HepG2 (cell line): ENCODE measurements around the gene PRPF4. TPM values are rescaled to one million over a fixed set of nuclear protein-coding genes. Genes with fewer than 3 reads are reported as not detected.
A peak's percentile ranks its signal among the peaks of the same experiment; 100 is the strongest.

Experiments
- ARNT2 ChIP-seq: sonication (generic); formaldehyde crosslinking; IDR thresholded peaks from 2 replicates; pipeline ENCODE4 v1.8.0; 2022; ENCODE audit warnings: mild to moderate bottlenecking, low read depth, missing genetic modification reagents, moderate library complexity
- ATM ChIP-seq: fragments of 450-650 bp; IDR thresholded peaks from 2 replicates; pipeline ENCODE4 v1.7.1; 2017; ENCODE audit warnings: mild to moderate bottlenecking, borderline replicate concordance
- CBX2 ChIP-seq, 2 experiments: fragments of 200-600 bp in 1 of 2; sonication (generic); formaldehyde crosslinking in 1 of 2; IDR thresholded peaks; 2 replicates each; pipeline versions ENCODE4 v1.7.0 to v1.8.1; 2018 to 2022; ENCODE audit warnings: low read depth in 2 of 2, low read length in 1 of 2, mild to moderate bottlenecking in 1 of 2, missing genetic modification reagents in 1 of 2
- HNRNPH1 ChIP-seq: fragments of 200-400 bp; formaldehyde crosslinking; optimal IDR thresholded peaks from 2 replicates; pipeline ENCODE3; 2017; ENCODE audit warnings: mild to moderate bottlenecking, low read depth, low read length
- HNRNPUL1 ChIP-seq: fragments of 200-400 bp; formaldehyde crosslinking; IDR thresholded peaks from 2 replicates; pipeline ENCODE4 v1.6.1; 2017; ENCODE audit warnings: low read depth, mild to moderate bottlenecking, low read length, moderate library complexity
- KAT8 ChIP-seq: IDR thresholded peaks from 2 replicates; pipeline ENCODE4 v1.6.1; 2016; ENCODE audit warnings: missing genetic modification reagents, missing compliant biosample characterization
- KDM3A ChIP-seq: IDR thresholded peaks from 2 replicates; pipeline ENCODE4 v1.6.1; 2018; ENCODE audit warnings: low read depth, missing compliant biosample characterization
- MEIS2 ChIP-seq: sonication (generic); formaldehyde crosslinking; IDR thresholded peaks from 2 replicates; pipeline ENCODE4 v1.9.0; 2021; ENCODE audit warnings: mild to moderate bottlenecking, missing genetic modification reagents
- MYC ChIP-seq: sonication (generic); formaldehyde crosslinking; IDR thresholded peaks from 2 replicates; pipeline ENCODE4 v1.9.0; 2021; ENCODE audit warnings: missing genetic modification reagents, borderline replicate concordance
- NFYB ChIP-seq: sonication (generic); formaldehyde crosslinking; IDR thresholded peaks from 2 replicates; pipeline ENCODE4 v1.4.0; 2020; ENCODE audit warnings: missing genetic modification reagents
- TSC22D2 ChIP-seq: sonication (generic); formaldehyde crosslinking; IDR thresholded peaks from 2 replicates; pipeline ENCODE4 v1.5.1; 2020; ENCODE audit warnings: missing genetic modification reagents, mild to moderate bottlenecking, borderline replicate concordance
- ZBTB1 ChIP-seq: sonication (generic); formaldehyde crosslinking; IDR thresholded peaks from 2 replicates; pipeline ENCODE4 v1.4.0; 2020; ENCODE audit warnings: missing genetic modification reagents, borderline replicate concordance
- ZNF207 ChIP-seq: fragments of 450-650 bp; IDR thresholded peaks from 2 replicates; pipeline ENCODE4 v1.6.1; 2016; ENCODE audit warnings: antibody characterized with exemption, borderline replicate concordance
- ZNF34 ChIP-seq: sonication (generic); formaldehyde crosslinking; IDR thresholded peaks from 2 replicates; pipeline ENCODE4 v1.4.0; 2020; ENCODE audit warnings: mild to moderate bottlenecking, missing genetic modification reagents, borderline replicate concordance
- ZNF432 ChIP-seq: sonication (generic); formaldehyde crosslinking; IDR thresholded peaks from 2 replicates; pipeline ENCODE4 v1.5.0; 2020; ENCODE audit warnings: missing genetic modification reagents, mild to moderate bottlenecking, borderline replicate concordance
- ZNF468 ChIP-seq: sonication (generic); formaldehyde crosslinking; IDR thresholded peaks from 2 replicates; pipeline ENCODE4 v1.8.0; 2022; ENCODE audit warnings: mild to moderate bottlenecking, moderate library complexity, missing genetic modification reagents
- ZNF737 ChIP-seq: sonication (generic); formaldehyde crosslinking; IDR thresholded peaks from 2 replicates; pipeline ENCODE4 v1.5.0; 2020; ENCODE audit warnings: missing genetic modification reagents, mild to moderate bottlenecking, borderline replicate concordance
- ZNF746 ChIP-seq: sonication (generic); formaldehyde crosslinking; IDR thresholded peaks from 2 replicates; pipeline ENCODE4 v1.8.0; 2022; ENCODE audit warnings: mild to moderate bottlenecking, missing genetic modification reagents
- ZNF761 ChIP-seq: sonication (generic); formaldehyde crosslinking; conservative IDR thresholded peaks from 2 replicates; pipeline ENCODE4 v1.4.0; 2020; ENCODE audit warnings: mild to moderate bottlenecking, missing genetic modification reagents
- ZSCAN12 ChIP-seq: sonication (generic); formaldehyde crosslinking; IDR thresholded peaks from 2 replicates; pipeline ENCODE4 v1.9.0; 2021; ENCODE audit warnings: mild to moderate bottlenecking, missing genetic modification reagents
- ZSCAN29 ChIP-seq: sonication (generic); formaldehyde crosslinking; conservative IDR thresholded peaks from 2 replicates; pipeline ENCODE4 v1.4.0; 2020; ENCODE audit warnings: mild to moderate bottlenecking, missing genetic modification reagents
- ZZZ3 ChIP-seq: sonication (generic); formaldehyde crosslinking; IDR thresholded peaks from 2 replicates; pipeline ENCODE4 v1.4.0; 2020; ENCODE audit warnings: missing genetic modification reagents, mild to moderate bottlenecking, borderline replicate concordance
- polyA plus RNA-seq, 8 experiments: library from polyadenylated mRNA; depleted of rRNA in 3 of 8; stranded (reverse) in 7 of 8; unstranded in 1 of 8; fragments of >200 nt; fragmentation: Illumina TruSeq in 4 of 8; extraction: Trizol in 4 of 8; gene quantifications; 2 replicates each; pipeline versions ENCODE4 v1.2.1 to v1.2.3, GENCODE V29; 2011 to 2016; ENCODE audit warnings: low read depth in 4 of 8, missing spikeins in 1 of 8, mixed read lengths in 1 of 8; ENCODE audit not compliant: insufficient read depth in 1 of 8
- total RNA-seq, 5 experiments: library from RNA; depleted of rRNA; stranded (reverse); fragments of >200 nt; fragmentation: Illumina TruSeq; extraction: Trizol; gene quantifications; 2 replicates each; pipeline ENCODE4 v1.2.3, GENCODE V29; 2016; ENCODE audit warnings: low read depth in 1 of 5
- TF ChIP-seq, protein P1 (sequence below): sonication (generic); formaldehyde crosslinking; conservative IDR thresholded peaks from 2 replicates; pipeline ENCODE4 v1.8.1; 2023; ENCODE audit warnings: missing genetic modification reagents
- TF ChIP-seq, protein P2 (sequence below): sonication (generic); formaldehyde crosslinking; IDR thresholded peaks from 2 replicates; pipeline ENCODE4 v1.4.0; 2020; ENCODE audit warnings: missing genetic modification reagents

Gene PRPF4
- total and polyA plus RNA-seq, 2 of the 13 experiments (the other 11 are each of a cell fraction or from before 2014, with no cell fraction given), result 10.3 to 49.0 TPM

DNA sequence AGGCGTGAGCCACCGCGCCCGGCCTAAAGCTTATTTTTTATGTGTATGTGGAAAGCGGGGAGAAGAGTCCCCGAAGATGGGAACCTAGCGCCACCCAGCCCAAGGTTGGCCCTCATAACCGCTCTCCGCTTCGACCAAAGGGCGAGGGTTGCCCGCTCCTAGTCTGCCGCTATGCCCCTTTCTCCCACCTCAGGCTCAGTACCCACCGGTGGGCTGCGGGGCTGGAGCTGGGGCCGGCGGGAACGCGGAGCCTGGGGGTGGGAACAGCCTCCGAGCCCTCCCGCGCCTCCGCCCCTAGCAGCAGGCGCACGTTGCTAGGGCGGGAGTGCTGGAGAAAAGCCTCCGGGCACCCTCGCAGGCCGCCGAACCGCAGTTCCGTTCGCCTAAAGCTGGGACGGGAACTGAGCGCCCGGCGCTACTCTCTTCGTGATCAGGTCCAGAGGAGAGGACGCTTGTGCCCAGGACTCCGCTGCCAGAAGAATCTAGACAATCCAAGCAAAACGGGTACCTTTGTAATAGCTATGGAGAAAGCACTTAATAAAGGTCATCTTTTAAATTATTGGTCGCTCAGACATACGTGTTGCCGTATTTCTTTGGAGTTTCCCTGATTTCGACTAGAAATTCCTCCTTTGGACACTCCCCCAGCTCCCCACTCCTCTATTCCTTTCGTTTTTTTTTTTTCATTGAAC is 64.7 kb downstream of the PRPF4 start, which contains the start of gene WDR31 (continued):
- TF ChIP-seq ZBTB1 (no peak), KAT8 (CRISPR knock-in tag) (peak; percentile 95), ZNF737 (CRISPR knock-in tag) (no peak), TSC22D2 (CRISPR knock-in tag) (no peak), HNRNPH1 (no peak), MYC (CRISPR knock-in tag) (peak; percentile 95), ZNF432 (CRISPR knock-in tag) (no peak), ZNF207 (no peak), ZZZ3 (CRISPR knock-in tag) (no peak), KDM3A (peak; percentile 94), ZNF34 (no peak), ARNT2 (peak; percentile 91; the same call in 1 of the 2 replicates), ZNF746 (CRISPR knock-in tag) (peak; percentile 31; the same call in 1 of the 2 replicates), ZSCAN29 (CRISPR knock-in tag) (peak; percentile 96), HNRNPUL1 (no peak), ATM (no peak), ZNF468 (CRISPR knock-in tag) (0 out of 2 replicates have a peak, but pooled peaks have one; percentile 64), ZSCAN12 (CRISPR knock-in tag) (0 out of 2 replicates have a peak, but pooled peaks have one; percentile 33), CBX2 (IDR thresholded peaks at IDR 0.05; ENCODE audit: low read depth, low read length) (no peak), CBX2 (CRISPR knock-in tag; IDR thresholded peaks at IDR 0.05; ENCODE audit: low read depth) (no peak), MEIS2 (no peak; the same call in 1 of the 2 replicates), NFYB (CRISPR knock-in tag) (no peak), ZNF761 (CRISPR knock-in tag) (peak; percentile 87)
- TF ChIP-seq, protein P1, sequence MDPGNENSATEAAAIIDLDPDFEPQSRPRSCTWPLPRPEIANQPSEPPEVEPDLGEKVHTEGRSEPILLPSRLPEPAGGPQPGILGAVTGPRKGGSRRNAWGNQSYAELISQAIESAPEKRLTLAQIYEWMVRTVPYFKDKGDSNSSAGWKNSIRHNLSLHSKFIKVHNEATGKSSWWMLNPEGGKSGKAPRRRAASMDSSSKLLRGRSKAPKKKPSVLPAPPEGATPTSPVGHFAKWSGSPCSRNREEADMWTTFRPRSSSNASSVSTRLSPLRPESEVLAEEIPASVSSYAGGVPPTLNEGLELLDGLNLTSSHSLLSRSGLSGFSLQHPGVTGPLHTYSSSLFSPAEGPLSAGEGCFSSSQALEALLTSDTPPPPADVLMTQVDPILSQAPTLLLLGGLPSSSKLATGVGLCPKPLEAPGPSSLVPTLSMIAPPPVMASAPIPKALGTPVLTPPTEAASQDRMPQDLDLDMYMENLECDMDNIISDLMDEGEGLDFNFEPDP (CRISPR knock-in tag), result no peak
- TF ChIP-seq, protein P2, sequence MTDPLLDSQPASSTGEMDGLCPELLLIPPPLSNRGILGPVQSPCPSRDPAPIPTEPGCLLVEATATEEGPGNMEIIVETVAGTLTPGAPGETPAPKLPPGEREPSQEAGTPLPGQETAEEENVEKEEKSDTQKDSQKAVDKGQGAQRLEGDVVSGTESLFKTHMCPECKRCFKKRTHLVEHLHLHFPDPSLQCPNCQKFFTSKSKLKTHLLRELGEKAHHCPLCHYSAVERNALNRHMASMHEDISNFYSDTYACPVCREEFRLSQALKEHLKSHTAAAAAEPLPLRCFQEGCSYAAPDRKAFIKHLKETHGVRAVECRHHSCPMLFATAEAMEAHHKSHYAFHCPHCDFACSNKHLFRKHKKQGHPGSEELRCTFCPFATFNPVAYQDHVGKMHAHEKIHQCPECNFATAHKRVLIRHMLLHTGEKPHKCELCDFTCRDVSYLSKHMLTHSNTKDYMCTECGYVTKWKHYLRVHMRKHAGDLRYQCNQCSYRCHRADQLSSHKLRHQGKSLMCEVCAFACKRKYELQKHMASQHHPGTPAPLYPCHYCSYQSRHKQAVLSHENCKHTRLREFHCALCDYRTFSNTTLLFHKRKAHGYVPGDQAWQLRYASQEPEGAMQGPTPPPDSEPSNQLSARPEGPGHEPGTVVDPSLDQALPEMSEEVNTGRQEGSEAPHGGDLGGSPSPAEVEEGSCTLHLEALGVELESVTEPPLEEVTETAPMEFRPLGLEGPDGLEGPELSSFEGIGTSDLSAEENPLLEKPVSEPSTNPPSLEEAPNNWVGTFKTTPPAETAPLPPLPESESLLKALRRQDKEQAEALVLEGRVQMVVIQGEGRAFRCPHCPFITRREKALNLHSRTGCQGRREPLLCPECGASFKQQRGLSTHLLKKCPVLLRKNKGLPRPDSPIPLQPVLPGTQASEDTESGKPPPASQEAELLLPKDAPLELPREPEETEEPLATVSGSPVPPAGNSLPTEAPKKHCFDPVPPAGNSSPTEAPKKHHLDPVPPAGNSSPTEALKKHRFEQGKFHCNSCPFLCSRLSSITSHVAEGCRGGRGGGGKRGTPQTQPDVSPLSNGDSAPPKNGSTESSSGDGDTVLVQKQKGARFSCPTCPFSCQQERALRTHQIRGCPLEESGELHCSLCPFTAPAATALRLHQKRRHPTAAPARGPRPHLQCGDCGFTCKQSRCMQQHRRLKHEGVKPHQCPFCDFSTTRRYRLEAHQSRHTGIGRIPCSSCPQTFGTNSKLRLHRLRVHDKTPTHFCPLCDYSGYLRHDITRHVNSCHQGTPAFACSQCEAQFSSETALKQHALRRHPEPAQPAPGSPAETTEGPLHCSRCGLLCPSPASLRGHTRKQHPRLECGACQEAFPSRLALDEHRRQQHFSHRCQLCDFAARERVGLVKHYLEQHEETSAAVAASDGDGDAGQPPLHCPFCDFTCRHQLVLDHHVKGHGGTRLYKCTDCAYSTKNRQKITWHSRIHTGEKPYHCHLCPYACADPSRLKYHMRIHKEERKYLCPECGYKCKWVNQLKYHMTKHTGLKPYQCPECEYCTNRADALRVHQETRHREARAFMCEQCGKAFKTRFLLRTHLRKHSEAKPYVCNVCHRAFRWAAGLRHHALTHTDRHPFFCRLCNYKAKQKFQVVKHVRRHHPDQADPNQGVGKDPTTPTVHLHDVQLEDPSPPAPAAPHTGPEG (CRISPR knock-in tag), result peak; percentile 95
